Measurements from ENCODE around the gene MKLN1.

MKLN1 gene

GRCh38 chr7:131404226-131404911, 76.7 kb downstream of the MKLN1 start:
- Histone ChIP-seq H3K4me1 (ENCODE audit: low read depth, poor library complexity, severe bottlenecking) (no peaks in the 10 kb centered on the region), H3K36me3 (ENCODE audit: insufficient read depth) (no peaks in the 10 kb centered on the region), H3K79me2 (ENCODE audit: insufficient read depth, low read depth) (no peaks in the 10 kb centered on the region), H3K9ac (no peak overlapping the region), H3K4me3 (IDR thresholded peaks at IDR 0.05; ENCODE audit: insufficient read depth, low read depth, low read length) (no peak overlapping the region), H2AFZ (ENCODE audit: low read depth) (no peak overlapping the region), H3K27ac (no peak overlapping the region), H3K4me2 (no peak overlapping the region), H4K20me1 (ENCODE audit: insufficient read depth) (no peaks in the 10 kb centered on the region), H3K27me3 (ENCODE audit: insufficient read depth, low read depth) (no peaks in the 10 kb centered on the region)
- no peak for TF ChIP-seq CTCF (conservative IDR thresholded peaks at IDR 0.05; ENCODE audit: low read depth, low read length)

- no peaks in the 10 kb centered on the region for H3K4me1 ChIP-seq (ENCODE audit: low read depth, poor library complexity, severe bottlenecking)
- no peak for TF ChIP-seq CTCF (conservative IDR thresholded peaks at IDR 0.05; ENCODE audit: low read depth, low read length)
- H2AFZ ChIP-seq (ENCODE audit: low read depth) = no peak overlapping the region
- no peak overlapping the region for H3K4me3 ChIP-seq (IDR thresholded peaks at IDR 0.05; ENCODE audit: insufficient read depth, low read depth, low read length)
- H3K9ac ChIP-seq = no peak overlapping the region
- no peaks in the 10 kb centered on the region for H3K27me3 ChIP-seq (ENCODE audit: insufficient read depth, low read depth)
- H3K79me2 ChIP-seq (ENCODE audit: insufficient read depth, low read depth) = no peaks in the 10 kb centered on the region
- H3K27ac ChIP-seq = no peak overlapping the region
- H3K36me3 ChIP-seq (ENCODE audit: insufficient read depth) = no peaks in the 10 kb centered on the region
- no peaks in the 10 kb centered on the region for H4K20me1 ChIP-seq (ENCODE audit: insufficient read depth)
- H3K4me2 ChIP-seq = no peak overlapping the region
Observed at GRCh38 chr7:131409129-131409766, 81.6 kb downstream of the MKLN1 start.

GRCh38 chr7:131412031-131412430, 84.4 kb downstream of the MKLN1 start:
- no peak overlapping the region for H2AFZ ChIP-seq (ENCODE audit: low read depth)
- no peak overlapping the region for H3K27ac ChIP-seq
- no peak overlapping the region for H3K9ac ChIP-seq
- no peak for TF ChIP-seq CTCF (conservative IDR thresholded peaks at IDR 0.05; ENCODE audit: low read depth, low read length)
- no peak overlapping the region for H3K4me3 ChIP-seq (IDR thresholded peaks at IDR 0.05; ENCODE audit: insufficient read depth, low read depth, low read length)
- H3K4me2 ChIP-seq = no peak overlapping the region
- no peaks in the 10 kb centered on the region for H3K4me1 ChIP-seq (ENCODE audit: low read depth, poor library complexity, severe bottlenecking)
- H3K27me3 ChIP-seq (ENCODE audit: insufficient read depth, low read depth) = no peaks in the 10 kb centered on the region
- no peaks in the 10 kb centered on the region for H4K20me1 ChIP-seq (ENCODE audit: insufficient read depth)
- H3K79me2 ChIP-seq (ENCODE audit: insufficient read depth, low read depth) = no peaks in the 10 kb centered on the region
- no peaks in the 10 kb centered on the region for H3K36me3 ChIP-seq (ENCODE audit: insufficient read depth)

GRCh38 chr7:131413711-131414110, 86.0 kb downstream of the MKLN1 start:
- Histone ChIP-seq H3K27me3 (ENCODE audit: insufficient read depth, low read depth) (no peaks in the 10 kb centered on the region), H2AFZ (ENCODE audit: low read depth) (no peak overlapping the region), H3K79me2 (ENCODE audit: insufficient read depth, low read depth) (no peaks in the 10 kb centered on the region), H3K9ac (no peak overlapping the region), H3K4me2 (no peak overlapping the region), H3K4me1 (ENCODE audit: low read depth, poor library complexity, severe bottlenecking) (no peaks in the 10 kb centered on the region), H3K36me3 (ENCODE audit: insufficient read depth) (no peaks in the 10 kb centered on the region), H3K4me3 (IDR thresholded peaks at IDR 0.05; ENCODE audit: insufficient read depth, low read depth, low read length) (no peak overlapping the region), H3K27ac (no peak overlapping the region), H4K20me1 (ENCODE audit: insufficient read depth) (no peaks in the 10 kb centered on the region)
- no peak for TF ChIP-seq CTCF (conservative IDR thresholded peaks at IDR 0.05; ENCODE audit: low read depth, low read length)
